CD4-positive, alpha-beta T cell treated with Interleukin-10 for 1 hour (primary cell): ENCODE results near the gene AMPD3.
A peak's percentile ranks its signal among the peaks of the same experiment; 100 is the strongest.

Experiments
- DNase-seq: peaks from one replicate; pipeline ENCODE4 v3.0.0-alpha.2; 2020

The AMPD3 gene

GRCh38 chr11:10462746-10463300, 7.8 kb downstream of the AMPD3 start:
- DNase-seq, result no peak

DNA sequence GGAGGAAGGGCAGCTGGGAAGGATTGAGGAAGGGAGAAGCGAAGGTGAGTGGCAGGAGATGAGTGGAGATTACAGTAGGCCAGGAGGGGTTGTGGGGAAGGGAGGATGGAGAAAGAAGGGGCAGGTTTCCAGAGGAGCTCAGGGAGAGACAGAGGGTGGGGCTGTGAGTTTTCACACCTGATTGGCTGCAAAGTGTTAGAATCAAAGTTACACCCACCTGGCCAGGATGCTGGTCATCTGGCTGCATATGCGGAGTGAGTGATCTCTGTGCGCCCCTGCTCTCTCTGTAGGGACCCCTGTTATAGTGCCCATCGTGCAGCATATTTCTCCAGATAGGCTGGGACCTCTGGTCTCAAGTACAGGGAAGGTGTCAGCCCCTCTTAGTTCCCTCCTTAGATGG, 18.3 kb downstream of the AMPD3 start:
- no peak for DNase-seq

GRCh38 chr11:10474551-10474950, 19.5 kb downstream of the AMPD3 start:
- DNase-seq, result no peak

GRCh38 chr11:10476342-10476741, 21.3 kb downstream of the AMPD3 start:
- no peak for DNase-seq

- DNase-seq, result no peak
These were observed 22.0 kb downstream of the AMPD3 start for GRCh38 chr11:10476927-10477689.

GRCh38 chr11:10477690-10478046, 22.6 kb downstream of the AMPD3 start:
- DNase-seq, result no peak

- DNase-seq, result no peak
These were observed 23.0 kb downstream of the AMPD3 start for GRCh38 chr11:10478066-10478465.

GRCh38 chr11:10478574-10479550, 23.8 kb downstream of the AMPD3 start:
- DNase-seq, result no peak

DNA sequence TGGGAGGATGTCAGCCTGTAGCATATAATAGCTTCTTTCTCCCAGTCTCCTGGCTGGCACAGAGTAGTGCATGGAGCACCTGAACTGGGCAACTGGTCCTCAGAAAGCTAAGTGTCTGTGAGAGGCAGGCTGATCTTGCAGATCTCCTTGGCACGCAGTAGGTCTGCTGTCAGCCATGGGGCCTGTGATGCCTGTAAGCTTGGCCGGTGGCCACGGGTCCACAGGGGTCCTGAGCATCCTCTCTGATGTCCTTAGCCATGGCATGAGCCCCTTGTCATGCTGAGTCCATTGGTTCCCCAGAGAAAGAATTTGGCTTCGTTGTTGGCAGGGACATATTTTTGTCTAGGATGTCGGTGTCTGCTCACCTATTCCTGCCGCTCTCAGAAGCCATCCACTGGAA, 25.0 kb downstream of the AMPD3 start:
- no peak for DNase-seq

DNA sequence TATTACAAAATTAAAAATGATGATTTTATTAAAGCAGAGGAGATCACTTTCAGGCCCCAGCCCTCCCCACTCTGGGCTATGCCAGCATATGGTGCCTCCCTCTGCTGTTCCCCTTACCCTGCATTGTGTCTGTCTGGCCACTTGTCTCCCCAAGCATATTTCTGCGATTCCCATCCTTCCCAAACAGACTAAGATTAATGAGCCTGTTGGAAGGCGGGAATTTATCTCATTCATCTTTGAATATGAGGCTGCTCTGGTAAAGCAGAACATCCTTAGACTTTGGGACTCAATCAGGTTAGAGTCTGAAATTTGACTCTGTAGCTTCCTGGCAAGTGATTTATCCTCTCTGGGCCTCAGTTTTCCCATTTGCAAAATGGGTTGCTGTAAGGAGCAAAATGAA, 25.7 kb downstream of the AMPD3 start:
- no peak for DNase-seq

DNA sequence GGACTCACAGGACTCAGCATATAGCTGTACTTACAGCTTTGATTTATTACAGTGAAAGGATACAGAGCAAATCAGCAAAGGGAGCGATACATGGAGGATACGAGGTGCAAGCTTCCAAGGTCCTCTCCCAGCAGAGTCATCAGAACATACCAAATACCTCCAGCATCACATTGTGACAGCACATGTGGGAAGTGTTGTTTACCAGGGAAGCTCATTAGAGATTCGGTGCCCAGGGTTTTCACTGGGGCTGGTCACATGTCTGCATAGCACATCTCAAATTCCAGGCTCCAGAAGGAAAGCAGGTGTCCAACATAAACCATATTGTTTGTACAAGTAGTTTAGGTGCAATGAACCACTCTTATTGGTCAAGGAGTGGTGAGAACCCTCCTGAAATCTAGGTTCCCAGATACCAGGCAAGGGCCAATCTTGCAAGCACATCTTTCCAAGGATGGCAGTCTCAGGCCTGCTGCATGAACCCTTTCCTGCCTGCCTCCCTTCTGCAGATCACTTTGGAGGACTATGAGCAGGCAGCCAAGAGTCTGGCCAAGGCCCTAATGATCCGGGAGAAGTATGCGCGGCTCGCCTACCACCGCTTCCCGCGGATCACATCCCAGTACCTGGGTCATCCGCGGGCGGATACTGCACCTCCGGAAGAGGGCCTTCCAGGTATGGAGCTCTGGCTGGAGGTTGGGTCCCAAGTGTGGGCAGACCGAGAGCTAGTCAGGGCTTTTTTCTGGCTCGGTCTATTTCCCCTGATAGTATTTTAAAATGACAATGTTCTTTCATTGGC, 26.7 kb downstream of the AMPD3 start:
- DNase-seq, result no peak

DNA sequence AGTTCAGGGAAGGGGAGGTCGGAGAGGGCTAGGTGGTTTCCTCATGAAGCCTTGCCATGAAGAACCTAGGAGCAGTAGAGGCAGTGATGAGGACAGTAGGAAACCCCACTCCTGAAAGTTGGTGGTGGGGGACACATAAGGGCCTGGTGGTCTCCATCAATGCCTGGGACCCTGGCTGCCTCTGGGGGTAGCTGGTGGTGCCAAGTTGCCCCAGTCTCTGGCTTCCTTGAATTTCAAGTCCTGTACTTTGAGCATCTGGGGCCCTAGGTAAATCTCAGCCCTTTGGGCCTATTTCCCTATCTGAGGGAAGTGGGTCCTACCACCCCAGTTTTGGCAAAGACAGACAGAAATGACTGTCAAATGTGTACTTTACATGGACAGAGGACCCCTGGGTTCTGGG, 28.1 kb downstream of the AMPD3 start:
- no peak for DNase-seq

- no peak for DNase-seq
These were observed 28.5 kb downstream of the AMPD3 start for GRCh38 chr11:10483584-10483983.

DNA sequence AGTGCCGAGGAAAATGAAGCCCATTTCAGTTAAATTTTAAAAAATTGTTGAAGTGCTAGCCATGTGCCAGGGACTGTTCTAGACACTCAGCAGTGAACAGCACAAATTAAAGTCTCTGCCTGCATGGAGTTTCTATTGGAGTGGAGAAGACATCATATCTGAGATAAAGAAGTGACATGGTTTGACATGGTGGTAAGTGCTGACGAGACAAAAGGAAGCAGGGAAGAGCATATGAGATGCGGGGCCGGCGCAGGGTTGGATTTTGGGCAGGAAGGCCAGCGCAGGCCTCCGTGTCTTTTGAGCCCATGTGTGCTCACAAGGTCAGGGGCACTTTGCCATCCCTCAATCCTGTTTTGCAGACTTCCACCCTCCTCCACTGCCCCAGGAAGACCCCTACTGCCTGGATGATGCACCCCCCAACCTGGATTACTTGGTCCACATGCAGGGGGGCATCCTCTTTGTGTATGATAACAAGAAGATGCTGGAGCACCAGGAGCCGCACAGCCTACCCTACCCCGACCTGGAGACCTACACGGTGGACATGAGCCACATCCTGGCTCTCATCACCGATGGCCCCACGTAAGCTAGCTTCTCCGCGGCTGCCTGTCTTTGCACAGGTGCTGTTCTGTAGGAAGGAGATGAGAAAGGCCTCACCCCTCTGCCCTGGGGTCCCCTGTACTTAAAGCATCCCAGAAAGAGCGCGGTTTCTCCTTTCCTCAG, 29.6 kb downstream of the AMPD3 start:
- DNase-seq, result no peak

DNA sequence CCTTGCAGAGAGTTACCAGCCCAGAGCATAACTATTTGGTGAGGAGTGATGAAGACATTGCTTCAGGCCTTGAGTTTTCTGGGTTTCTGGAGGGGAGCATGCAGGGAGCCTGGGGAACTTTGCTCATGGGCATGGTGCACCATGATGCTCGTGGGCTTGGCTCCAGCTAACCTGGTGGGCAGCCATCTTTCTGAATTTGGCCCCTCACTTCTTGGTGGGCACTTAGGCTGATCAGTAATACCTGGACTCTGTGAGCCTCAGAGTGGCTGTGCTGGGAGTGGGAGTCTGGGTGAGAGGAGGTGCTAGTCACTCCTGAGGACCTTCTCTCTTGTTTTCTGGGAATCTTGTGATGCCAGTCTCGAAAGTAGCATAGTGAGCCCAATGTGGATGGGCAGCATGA, 30.6 kb downstream of the AMPD3 start:
- no peak for DNase-seq

- no peak for DNase-seq
These were observed 31.2 kb downstream of the AMPD3 start for GRCh38 chr11:10486161-10486840.

- no peak for DNase-seq
These were observed 32.1 kb downstream of the AMPD3 start for GRCh38 chr11:10487002-10487647.

GRCh38 chr11:10488121-10488933, 33.3 kb downstream of the AMPD3 start:
- no peak for DNase-seq

DNA sequence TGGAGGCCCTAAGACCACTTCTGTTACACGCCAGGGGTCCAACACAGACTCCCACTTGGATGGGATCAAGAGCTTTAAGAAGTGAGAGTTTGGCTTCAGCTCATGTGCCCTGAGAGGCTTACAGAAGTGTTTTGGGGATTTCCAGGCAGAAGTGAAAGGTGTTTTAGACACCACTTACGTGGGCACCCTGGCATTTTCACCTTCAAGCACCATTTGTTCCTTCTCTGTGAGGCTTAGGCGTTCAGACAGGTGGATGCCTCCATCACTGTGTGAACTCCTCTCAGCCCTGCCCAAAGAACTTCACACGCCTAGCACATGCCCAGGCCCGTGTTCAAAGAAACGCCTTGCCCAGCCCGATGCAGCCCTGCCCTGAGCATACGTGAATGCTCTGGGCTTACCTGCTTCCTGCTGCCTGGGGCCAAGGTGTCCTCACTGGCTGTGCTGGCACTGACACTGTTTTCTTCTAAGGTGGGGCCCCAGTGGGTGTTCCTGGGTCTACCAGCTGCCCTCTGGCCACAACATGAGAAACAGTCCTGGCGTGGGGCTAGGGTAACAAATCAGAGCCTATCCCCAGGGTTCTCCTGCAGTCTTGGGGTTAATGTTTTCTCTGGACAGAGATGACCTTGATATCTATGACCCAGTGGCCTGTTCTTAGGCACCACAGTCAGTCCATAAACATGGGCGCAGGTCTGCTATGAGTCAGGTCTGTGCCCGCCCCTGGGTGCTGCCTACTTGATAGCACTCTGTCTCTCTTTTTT, 34.0 kb downstream of the AMPD3 start:
- peak; percentile 9 for DNase-seq

GRCh38 chr11:10490032-10490397, 35.0 kb downstream of the AMPD3 start:
- no peak for DNase-seq
